ENCODE data around the gene PODXL.
A peak's percentile ranks its signal among the peaks of the same experiment; 100 is the strongest.
"Not testable (repeated sequence)": the region's sequence is repeated elsewhere in the genome, so short reads cannot be mapped to it uniquely, and the experiment has no call there.

PODXL gene

DNA sequence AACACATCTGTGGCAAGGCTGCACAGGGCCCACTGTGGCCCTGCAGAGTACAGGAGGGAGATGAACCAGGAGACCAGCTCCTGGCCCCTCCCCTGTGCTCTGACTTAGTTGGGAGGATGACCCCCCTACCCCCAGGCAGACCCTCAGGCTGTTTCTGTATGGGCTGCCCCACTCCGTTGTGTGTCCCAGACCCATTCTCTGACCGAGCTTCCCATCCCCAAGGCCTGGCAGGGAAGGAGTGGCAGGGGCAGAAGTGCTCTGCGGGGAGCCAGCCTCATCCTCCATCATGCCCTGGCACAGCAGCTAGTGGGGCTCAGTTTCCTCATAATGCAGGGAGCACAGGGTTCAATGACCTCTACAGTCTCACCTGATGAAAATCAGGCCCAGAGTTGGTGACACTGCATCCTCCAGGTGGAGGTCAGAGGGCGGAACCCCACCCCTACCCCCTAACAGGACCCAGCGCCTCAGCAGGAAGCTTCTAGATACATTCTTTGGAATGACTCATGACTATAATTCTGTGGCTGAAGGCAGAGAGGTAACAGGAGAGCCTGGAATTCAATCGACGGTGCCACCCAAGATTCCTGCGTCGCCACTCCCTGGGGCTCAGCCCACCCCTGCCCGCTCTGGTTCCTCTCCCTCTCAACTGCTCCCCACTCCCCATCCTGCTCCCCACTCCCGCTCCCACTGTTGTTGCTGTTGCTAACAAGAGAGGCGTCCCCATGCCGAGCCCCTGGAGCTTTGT, 18.2 kb downstream of the PODXL start:
- no peak for DNase-seq (ENCODE audit: low read depth, low spot score)

DNA sequence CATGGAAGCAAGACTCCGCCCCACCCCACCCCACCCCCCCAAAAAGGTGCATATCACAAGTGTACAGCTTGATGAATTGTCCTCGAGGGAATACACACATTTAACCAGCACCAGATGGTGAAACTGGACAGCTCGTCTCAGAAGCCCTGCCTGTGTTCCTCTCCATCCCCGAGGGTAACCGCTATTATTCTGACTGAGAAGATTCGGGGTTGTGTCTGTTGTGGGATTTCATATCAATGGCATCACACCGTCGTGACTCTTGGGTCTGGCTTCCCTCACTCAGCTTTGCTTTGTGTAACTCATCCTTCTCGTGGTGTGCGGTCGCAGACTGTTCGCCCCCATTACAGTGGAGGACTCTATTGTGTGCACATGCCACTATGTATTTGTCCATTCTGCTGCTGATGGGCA, 18.9 kb downstream of the PODXL start:
- DNase-seq (ENCODE audit: low read depth, low spot score): no peak

DNA sequence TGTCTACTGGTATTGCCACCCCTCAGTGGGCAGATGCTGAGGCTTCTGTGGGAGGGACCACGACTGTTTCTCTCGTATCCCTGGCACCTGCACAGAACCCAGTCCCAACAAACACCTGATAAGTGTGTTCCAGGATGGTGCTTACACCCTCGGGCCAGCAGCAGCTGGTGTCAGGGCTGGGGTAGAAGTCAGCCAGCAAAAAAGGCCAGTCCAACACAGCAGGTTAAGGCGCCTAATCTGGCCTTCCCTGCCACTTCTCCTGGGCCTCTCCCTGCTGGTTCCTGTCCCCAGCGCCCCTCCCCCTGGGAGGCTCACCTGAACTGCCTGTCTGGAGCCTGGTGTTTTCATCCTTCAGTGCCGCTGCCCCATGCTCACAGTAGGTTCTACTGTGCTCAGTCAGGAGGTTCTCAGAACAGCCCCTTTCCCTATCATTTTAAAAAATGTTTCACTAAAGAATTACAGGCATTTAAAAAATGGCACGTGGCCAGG, 20.0 kb downstream of the PODXL start:
- no peak for DNase-seq (ENCODE audit: low read depth, low spot score)

- no peak for DNase-seq (ENCODE audit: low read depth, low spot score)
These were observed 22.6 kb downstream of the PODXL start for GRCh38 chr7:131533566-131534561.

DNA sequence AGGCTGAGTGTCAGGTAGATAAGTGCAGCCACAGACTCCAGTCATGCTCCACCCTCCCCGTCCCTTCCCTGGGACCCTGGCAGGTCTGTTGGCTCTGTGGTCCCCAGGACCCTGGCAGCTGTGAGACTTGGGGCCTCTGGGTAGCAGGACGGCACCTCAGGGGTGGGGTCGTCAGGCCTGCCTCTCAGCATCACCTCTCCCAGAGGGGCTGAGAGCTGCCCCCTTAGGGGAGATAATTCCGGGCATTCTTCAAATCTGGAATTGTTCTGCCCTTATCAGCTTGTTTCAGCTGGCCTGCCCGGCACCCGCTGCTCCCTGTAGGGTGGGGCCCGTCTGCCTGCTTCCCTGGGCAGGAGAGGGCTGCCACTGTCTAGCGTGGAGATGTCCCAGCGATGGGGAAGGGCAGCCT, 23.3 kb downstream of the PODXL start:
- no peak for DNase-seq (ENCODE audit: low read depth, low spot score)

GRCh38 chr7:131532570-131533091, 23.8 kb downstream of the PODXL start:
- no peak for DNase-seq (ENCODE audit: low read depth, low spot score)

GRCh38 chr7:131530137-131530536, 26.3 kb downstream of the PODXL start:
- DNase-seq (ENCODE audit: low read depth, low spot score): no peak

- no peak for DNase-seq (ENCODE audit: low read depth, low spot score)
These were observed 26.8 kb downstream of the PODXL start for GRCh38 chr7:131529617-131530016.

GRCh38 chr7:131529179-131529578, 27.2 kb downstream of the PODXL start:
- no peak for DNase-seq (ENCODE audit: low read depth, low spot score)

DNA sequence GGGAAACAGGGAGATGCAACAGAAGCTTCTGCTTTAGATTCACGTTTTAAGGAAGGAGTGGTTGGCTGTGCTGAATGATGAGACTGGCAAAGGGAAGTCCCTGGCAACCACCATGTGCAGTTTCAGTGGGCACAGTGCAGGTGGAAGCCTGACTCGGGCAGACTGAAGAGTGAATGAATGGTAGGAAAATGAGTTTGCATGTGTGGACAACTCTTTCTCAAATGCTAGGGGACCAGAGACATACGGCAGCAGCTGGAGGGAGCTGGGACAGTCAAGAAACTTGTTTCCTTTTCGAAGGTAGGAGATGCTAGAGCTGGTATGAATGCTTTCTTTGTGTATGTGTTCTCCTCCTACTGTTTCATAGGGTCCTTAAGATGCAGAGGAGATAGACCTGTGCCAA, 29.0 kb downstream of the PODXL start:
- DNase-seq (ENCODE audit: low read depth, low spot score): no peak

DNA sequence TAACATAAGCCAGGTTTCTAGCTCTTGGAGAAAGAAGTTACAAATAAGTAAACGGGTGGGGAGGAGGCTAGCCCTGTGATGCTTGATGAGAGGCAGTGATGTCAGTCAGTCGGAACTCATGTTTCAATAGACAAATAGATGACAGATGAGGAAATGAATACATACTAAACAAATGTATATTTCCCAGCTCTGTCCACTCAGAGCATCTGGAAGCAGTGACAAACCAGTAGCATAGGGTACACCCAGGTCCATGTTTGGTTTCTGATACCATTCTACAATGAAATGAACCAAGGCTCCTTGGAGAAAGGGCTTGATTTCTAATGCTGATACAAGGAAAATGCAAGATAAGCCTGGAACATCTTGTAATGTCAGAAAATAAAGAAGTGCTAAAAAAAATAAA, 30.6 kb downstream of the PODXL start:
- DNase-seq (ENCODE audit: low read depth, low spot score): no peak

- DNase-seq (ENCODE audit: low read depth, low spot score): no peak
These were observed 31.7 kb downstream of the PODXL start for GRCh38 chr7:131524703-131525102.

GRCh38 chr7:131524115-131524514, 32.3 kb downstream of the PODXL start:
- DNase-seq (ENCODE audit: low read depth, low spot score): no peak

GRCh38 chr7:131522325-131522930, 34.0 kb downstream of the PODXL start:
- no peak for DNase-seq (ENCODE audit: low read depth, low spot score)

DNA sequence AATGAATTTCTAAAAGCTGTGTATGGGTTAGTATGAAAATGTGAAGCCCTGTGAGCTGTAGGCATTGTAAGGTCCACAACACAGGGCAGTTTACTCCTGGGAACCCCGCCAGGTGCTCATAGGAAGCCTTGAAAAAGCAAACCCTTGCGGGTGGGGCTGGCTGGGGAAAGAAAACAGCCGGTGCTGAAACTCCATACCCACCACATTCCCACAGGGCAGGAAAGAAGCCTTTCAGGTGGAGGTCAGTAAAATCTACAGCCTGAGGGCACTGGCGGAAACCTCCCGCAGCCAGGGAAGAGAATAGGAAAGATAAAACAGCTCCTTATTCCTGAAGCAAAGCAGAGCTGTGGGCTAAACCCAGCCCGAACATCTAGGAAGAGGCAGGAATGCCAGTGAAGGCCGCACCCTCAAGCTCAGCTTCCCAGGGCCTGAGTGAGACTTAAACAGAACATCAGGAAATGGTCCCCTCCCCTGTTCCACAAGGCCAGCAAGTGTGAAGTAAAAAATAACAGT, 34.7 kb downstream of the PODXL start:
- no peak for DNase-seq (ENCODE audit: low read depth, low spot score)

GRCh38 chr7:131518626-131519025, 37.8 kb downstream of the PODXL start:
- DNase-seq (ENCODE audit: low read depth, low spot score): no peak

- DNase-seq (ENCODE audit: low read depth, low spot score): no peak
These were observed 39.1 kb downstream of the PODXL start for GRCh38 chr7:131517218-131517923.

- not testable (repeated sequence) for DNase-seq (ENCODE audit: low read depth, low spot score)
These were observed 41.0 kb downstream of the PODXL start for GRCh38 chr7:131515471-131515870.

- DNase-seq (ENCODE audit: low read depth, low spot score): peak; percentile 66
These were observed 43.0 kb downstream of the PODXL start for GRCh38 chr7:131513245-131514061.
